Cardiac septum (tissue), 1 donor: ENCODE data around the gene CDK6. TPM values are rescaled to one million over a fixed set of nuclear protein-coding genes. Genes with fewer than 3 reads are reported as not detected.
"Not testable (repeated sequence)": the region's sequence is repeated elsewhere in the genome, so short reads cannot be mapped to it uniquely, and the experiment has no call there.

Experiments used
- DNase-seq: peaks from one replicate; pipeline ENCODE4 v3.0.0-alpha.2; 2020; ENCODE audit warnings: low spot score
- intact Hi-C: fragments of 100-400 bp; cut with DNase I; formaldehyde crosslinking; loops from one replicate; pipeline ENCODE4 v1.14.0; 2022
- long read RNA-seq: library from polyadenylated mRNA; unstranded; transcript quantifications from one replicate; pipeline ENCODE4 v2.0.0, GENCODE V29; 2021
- total RNA-seq: library from RNA; stranded (reverse); fragmentation: NEBNext Ultra II Directional; extraction: Animal tissue kit (Norgen Biotek cat#: 25700); gene quantifications from one replicate; pipeline ENCODE4 v1.2.1, GENCODE V29; 2021
- donor health status: DM: no; HTN: no; CAD: no.

The CDK6 gene
- 12.4 TPM for total RNA-seq
- long read RNA-seq, partial matches to known transcripts = 2 of 12 reads
- long read RNA-seq, other reads (novel, unspliced or antisense) = 10 of 12 reads

GRCh38 chr7:92836489-92836999 is at the start of gene CDK6:
Gene CDK6 (minus strand): TSS chr7:92836573. CDS start chr7:92833323, 3,250 bp downstream.
- DNase-seq = no peak
- intact Hi-C loops = loop anchor here (10.0 kb wide), 3 partner anchors 52 to 592 kb away; partner anchors contain the start of genes ANKIB1 and KRIT1

GRCh38 chr7:92886039-92886438 is 49.7 kb upstream of the CDK6 start:
- DNase-seq, intact Hi-C loops: not testable (repeated sequence)

- intact Hi-C loops = no loop called here
- no peak for DNase-seq
Observed at GRCh38 chr7:92884218-92884617, 47.8 kb upstream of the CDK6 start.

- intact Hi-C loops = no loop called here
- no peak for DNase-seq
Observed at GRCh38 chr7:92882760-92883159, 46.4 kb upstream of the CDK6 start.

GRCh38 chr7:92881091-92881485 is 44.7 kb upstream of the CDK6 start:
- no peak for DNase-seq

GRCh38 chr7:92880212-92881090 is 44.1 kb upstream of the CDK6 start:
- intact Hi-C loops = no loop called here
- no peak for DNase-seq

More at GRCh38 chr7:92881091-92881485, 44.7 kb upstream of the CDK6 start:
- intact Hi-C loops = no loop called here

GRCh38 chr7:92877367-92877766 is 41.0 kb upstream of the CDK6 start:
- DNase-seq = no peak
- intact Hi-C loops = no loop called here

- intact Hi-C loops = no loop called here
- no peak for DNase-seq
Observed at GRCh38 chr7:92876836-92877235, 40.5 kb upstream of the CDK6 start.

- intact Hi-C loops = no loop called here
Observed at GRCh38 chr7:92875719-92876118, 39.3 kb upstream of the CDK6 start.

GRCh38 chr7:92875173-92875572 is 38.8 kb upstream of the CDK6 start:
- no peak for DNase-seq
- intact Hi-C loops = no loop called here

More at GRCh38 chr7:92875719-92876118, 39.3 kb upstream of the CDK6 start:
- DNase-seq = no peak

- DNase-seq = no peak
- intact Hi-C loops = no loop called here
Observed at GRCh38 chr7:92874567-92874966, 38.2 kb upstream of the CDK6 start.

- DNase-seq = no peak
- intact Hi-C loops = no loop called here
Observed at GRCh38 chr7:92873776-92874175, 37.4 kb upstream of the CDK6 start.

- intact Hi-C loops = no loop called here
- DNase-seq = no peak
Observed at GRCh38 chr7:92872701-92873100, 36.3 kb upstream of the CDK6 start.

GRCh38 chr7:92868683-92869293 is 32.4 kb upstream of the CDK6 start:
- intact Hi-C loops = no loop called here
- no peak for DNase-seq

GRCh38 chr7:92864169-92864568 is 27.8 kb upstream of the CDK6 start:
- DNase-seq, intact Hi-C loops: not testable (repeated sequence)

- no peak for DNase-seq
- intact Hi-C loops = no loop called here
Observed at GRCh38 chr7:92856436-92856835, 20.1 kb upstream of the CDK6 start.

GRCh38 chr7:92854501-92855238 is 18.3 kb upstream of the CDK6 start:
- intact Hi-C loops = no loop called here
- no peak for DNase-seq

- DNase-seq = no peak
- intact Hi-C loops = no loop called here
Observed at GRCh38 chr7:92851732-92852131, 15.4 kb upstream of the CDK6 start.

- intact Hi-C loops = no loop called here
- no peak for DNase-seq
Observed at GRCh38 chr7:92850516-92850915, 14.1 kb upstream of the CDK6 start.

- intact Hi-C loops = no loop called here
- no peak for DNase-seq
Observed at GRCh38 chr7:92849322-92849721, 12.9 kb upstream of the CDK6 start.
